ENCODE measurements around the gene PACRGL.
"Not testable (repeated sequence)": the region's sequence is repeated elsewhere in the genome, so short reads cannot be mapped to it uniquely, and the experiment has no call there.

Gene PACRGL

DNA sequence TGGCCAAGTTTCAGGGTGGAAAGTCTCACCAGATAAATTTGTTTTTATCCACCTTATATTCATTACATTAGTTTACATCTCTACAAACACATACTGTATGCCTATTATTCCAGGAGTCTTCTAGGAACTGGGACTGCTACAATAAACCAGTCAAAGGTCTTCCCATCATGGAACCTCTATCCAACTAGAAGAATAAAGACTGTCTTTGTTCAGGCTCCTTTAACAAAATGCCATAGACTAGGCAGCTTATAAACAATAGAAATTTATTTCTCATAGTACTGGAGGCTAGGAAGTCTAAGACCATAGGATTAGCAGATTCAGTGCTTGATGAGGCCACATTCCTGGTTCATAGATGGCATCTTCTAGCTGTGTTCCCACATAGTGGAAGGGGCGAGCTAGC is 61.6 kb downstream of the PACRGL start:
- H3K4me1 Mint-ChIP-seq (ENCODE audit: low read depth): no peaks in the 10 kb centered on the region
- H3K27ac Mint-ChIP-seq: no peak overlapping the region
- H3K9me3 Mint-ChIP-seq: no peaks in the 10 kb centered on the region
- no peaks in the 10 kb centered on the region for H3K27me3 Mint-ChIP-seq (ENCODE audit: low read depth)
- no peak for DNase-seq (ENCODE audit: low spot score)
- H3K4me3 Mint-ChIP-seq: no peak overlapping the region
- H3K36me3 Mint-ChIP-seq (ENCODE audit: low read depth): no peaks in the 10 kb centered on the region

DNA sequence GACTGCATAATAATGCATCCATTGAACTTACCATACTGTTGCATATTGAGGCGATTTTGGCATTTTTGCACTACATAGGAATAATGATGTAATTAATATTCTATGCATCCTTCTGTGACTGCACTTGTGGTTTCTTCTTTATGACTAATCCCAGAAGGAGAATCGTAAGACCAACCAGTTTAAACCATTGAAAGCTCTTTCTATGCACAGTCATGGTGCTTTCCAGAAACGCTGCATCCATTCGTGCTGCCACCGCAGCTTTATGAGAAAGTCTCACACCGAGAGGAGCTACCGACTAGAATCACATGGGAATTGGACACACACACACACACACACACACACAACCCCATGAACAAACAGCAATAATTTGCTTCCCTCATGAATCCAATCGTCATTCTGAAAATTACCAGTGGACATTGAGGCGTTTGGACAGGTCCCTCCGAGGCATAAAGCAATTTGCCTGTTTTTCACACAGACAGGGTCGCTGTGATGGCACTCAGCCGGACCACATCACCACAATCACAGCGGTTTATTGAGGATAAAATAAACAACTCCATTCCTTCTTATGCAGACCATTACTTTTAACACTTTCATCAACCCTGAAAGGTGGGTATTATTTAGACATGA is 64.2 kb downstream of the PACRGL start:
- H3K27me3 Mint-ChIP-seq (ENCODE audit: low read depth): no peaks in the 10 kb centered on the region
- no peaks in the 10 kb centered on the region for H3K4me1 Mint-ChIP-seq (ENCODE audit: low read depth)
- no peaks in the 10 kb centered on the region for H3K9me3 Mint-ChIP-seq
- H3K4me3 Mint-ChIP-seq: no peak overlapping the region
- no peak for DNase-seq (ENCODE audit: low spot score)
- no peaks in the 10 kb centered on the region for H3K36me3 Mint-ChIP-seq (ENCODE audit: low read depth)
- H3K27ac Mint-ChIP-seq: no peak overlapping the region

GRCh38 chr4:20773144-20773997 is 73.1 kb downstream of the PACRGL start:
- H3K36me3 Mint-ChIP-seq (ENCODE audit: low read depth): no peaks in the 10 kb centered on the region
- H3K9me3 Mint-ChIP-seq: no peaks in the 10 kb centered on the region
- no peaks in the 10 kb centered on the region for H3K27me3 Mint-ChIP-seq (ENCODE audit: low read depth)
- H3K4me3 Mint-ChIP-seq: no peak overlapping the region
- H3K4me1 Mint-ChIP-seq (ENCODE audit: low read depth): no peaks in the 10 kb centered on the region
- no peak overlapping the region for H3K27ac Mint-ChIP-seq
- peak; percentile 3 for DNase-seq (ENCODE audit: low spot score)

DNA sequence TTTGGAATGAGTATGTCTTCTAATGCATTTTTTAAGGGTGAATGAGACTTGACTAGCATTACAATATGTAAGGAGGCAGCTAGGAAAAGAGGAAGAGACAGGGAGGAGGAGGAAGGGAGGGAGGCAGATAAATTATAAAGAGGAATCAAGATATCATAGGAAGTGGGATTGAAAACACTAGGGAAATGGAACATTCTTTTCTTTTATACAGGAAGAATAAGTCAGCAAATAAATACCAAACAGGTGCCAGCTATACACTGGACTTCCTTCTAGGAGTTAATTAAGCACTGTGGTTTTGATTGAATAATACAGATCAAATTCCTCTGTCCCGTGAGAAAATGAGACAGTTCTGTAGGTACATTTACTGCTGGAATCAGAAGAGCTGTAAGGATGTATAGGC is 78.6 kb downstream of the PACRGL start:
- Mint-ChIP-seq H3K27me3 (ENCODE audit: low read depth) (no peaks in the 10 kb centered on the region), H3K4me3 (no peak overlapping the region), H3K27ac (no peak overlapping the region), H3K9me3 (peaks cover 29% of the 10 kb centered on the region), H3K36me3 (ENCODE audit: low read depth) (no peaks in the 10 kb centered on the region), H3K4me1 (ENCODE audit: low read depth) (no peaks in the 10 kb centered on the region)
- DNase-seq (ENCODE audit: low spot score): no peak

DNA sequence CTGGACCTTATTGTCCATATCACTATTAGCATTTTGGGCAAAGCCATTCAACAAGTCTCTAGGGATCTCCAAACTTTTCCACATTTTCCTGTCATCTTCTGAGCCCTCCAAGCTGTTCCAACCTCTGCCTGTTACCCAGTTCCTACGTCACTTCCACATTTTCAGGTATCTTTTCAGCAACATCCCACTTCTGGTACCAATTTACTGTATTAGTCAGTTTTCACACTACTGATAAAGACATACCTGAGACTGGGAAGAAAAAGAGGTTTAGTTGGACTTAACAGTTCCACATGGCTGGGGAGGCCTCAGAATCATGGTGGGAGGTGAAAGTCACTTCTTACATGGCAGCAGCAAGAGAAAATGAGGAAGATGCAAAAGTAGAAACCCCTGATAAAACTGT is 82.9 kb downstream of the PACRGL start:
- not testable (repeated sequence) for H3K27ac Mint-ChIP-seq; H3K36me3 Mint-ChIP-seq (ENCODE audit: low read depth); H3K27me3 Mint-ChIP-seq (ENCODE audit: low read depth); DNase-seq (ENCODE audit: low spot score); H3K4me1 Mint-ChIP-seq (ENCODE audit: low read depth); H3K4me3 Mint-ChIP-seq
- peaks cover 29% of the 10 kb centered on the region for H3K9me3 Mint-ChIP-seq

GRCh38 chr4:20787940-20788665 is 87.8 kb downstream of the PACRGL start:
- H3K36me3 Mint-ChIP-seq (ENCODE audit: low read depth): no peaks in the 10 kb centered on the region

More at GRCh38 chr4:20787940-20788665, 87.8 kb downstream of the PACRGL start:
- Mint-ChIP-seq H3K4me3 (no peak overlapping the region), H3K27me3 (ENCODE audit: low read depth) (no peaks in the 10 kb centered on the region), H3K4me1 (ENCODE audit: low read depth) (no peaks in the 10 kb centered on the region), H3K27ac (no peak overlapping the region), H3K9me3 (peaks cover 4% of the 10 kb centered on the region)
- DNase-seq (ENCODE audit: low spot score): no peak

Data from T-helper 2 cell treated with Interferon-gamma antibody and Interleukin-4, amounts not matched to agents 5 μg/mL and 100 μg/mL, for 36 hours (primary cell).